ENCODE data around the gene ZBTB34.

Gene ZBTB34

GRCh38 chr9:126894052-126894603 lies 33.7 kb downstream of the ZBTB34 start:
- Histone ChIP-seq H3K9me3 (ENCODE audit: control insufficient read depth, insufficient read depth, low read length) (no peaks in the 10 kb centered on the region), H3K27ac (ENCODE audit: low read depth, low read length) (no peak overlapping the region), H3K27me3 (ENCODE audit: control insufficient read depth, insufficient read depth, low read length) (no peaks in the 10 kb centered on the region), H3K9ac (ENCODE audit: low read depth, low read length) (no peak overlapping the region), H3K4me3 (ENCODE audit: low read depth, low read length) (no peak overlapping the region), H3K36me3 (ENCODE audit: control insufficient read depth, insufficient read depth, low read length) (no peaks in the 10 kb centered on the region), H3K4me1 (ENCODE audit: control insufficient read depth, insufficient read depth, low read length) (no peaks in the 10 kb centered on the region)

GRCh38 chr9:126902210-126902609 lies 41.8 kb downstream of the ZBTB34 start:
- H3K27ac ChIP-seq (ENCODE audit: low read depth, low read length) = no peak overlapping the region
- no peak overlapping the region for H3K9ac ChIP-seq (ENCODE audit: low read depth, low read length)
- no peak overlapping the region for H3K4me3 ChIP-seq (ENCODE audit: low read depth, low read length)
- no peaks in the 10 kb centered on the region for H3K27me3 ChIP-seq (ENCODE audit: control insufficient read depth, insufficient read depth, low read length)
- no peaks in the 10 kb centered on the region for H3K36me3 ChIP-seq (ENCODE audit: control insufficient read depth, insufficient read depth, low read length)
- H3K9me3 ChIP-seq (ENCODE audit: control insufficient read depth, insufficient read depth, low read length) = no peaks in the 10 kb centered on the region
- H3K4me1 ChIP-seq (ENCODE audit: control insufficient read depth, insufficient read depth, low read length) = no peaks in the 10 kb centered on the region

DNA sequence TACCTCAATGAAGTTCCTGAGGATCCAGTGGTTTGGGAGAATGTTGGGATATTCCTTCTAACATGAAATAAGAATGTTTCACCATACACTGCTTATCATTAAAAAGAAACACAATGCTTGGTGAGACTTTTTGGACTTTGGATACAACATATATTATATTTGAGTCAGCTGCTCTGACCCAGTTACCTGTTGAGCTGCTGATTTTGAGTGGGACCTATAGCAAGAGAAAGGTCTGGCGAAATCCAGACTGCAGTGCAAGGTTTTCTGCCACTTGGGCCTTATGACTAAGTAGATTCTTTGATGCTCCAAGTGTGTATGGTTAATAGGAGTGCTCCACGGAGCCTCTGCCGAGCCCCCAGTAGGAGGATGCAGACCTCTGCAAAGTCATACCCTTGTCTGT lies 44.1 kb downstream of the ZBTB34 start:
- no peak overlapping the region for H3K27ac ChIP-seq (ENCODE audit: low read depth, low read length)
- no peaks in the 10 kb centered on the region for H3K36me3 ChIP-seq (ENCODE audit: control insufficient read depth, insufficient read depth, low read length)
- no peaks in the 10 kb centered on the region for H3K27me3 ChIP-seq (ENCODE audit: control insufficient read depth, insufficient read depth, low read length)
- no peak overlapping the region for H3K9ac ChIP-seq (ENCODE audit: low read depth, low read length)
- no peak overlapping the region for H3K4me3 ChIP-seq (ENCODE audit: low read depth, low read length)
- no peaks in the 10 kb centered on the region for H3K4me1 ChIP-seq (ENCODE audit: control insufficient read depth, insufficient read depth, low read length)
- H3K9me3 ChIP-seq (ENCODE audit: control insufficient read depth, insufficient read depth, low read length) = no peaks in the 10 kb centered on the region

- Histone ChIP-seq H3K9ac (ENCODE audit: low read depth, low read length) (no peak overlapping the region), H3K27me3 (ENCODE audit: control insufficient read depth, insufficient read depth, low read length) (no peaks in the 10 kb centered on the region), H3K4me3 (ENCODE audit: low read depth, low read length) (no peak overlapping the region)
Measured at GRCh38 chr9:126906091-126906490, 45.7 kb downstream of the ZBTB34 start.

DNA sequence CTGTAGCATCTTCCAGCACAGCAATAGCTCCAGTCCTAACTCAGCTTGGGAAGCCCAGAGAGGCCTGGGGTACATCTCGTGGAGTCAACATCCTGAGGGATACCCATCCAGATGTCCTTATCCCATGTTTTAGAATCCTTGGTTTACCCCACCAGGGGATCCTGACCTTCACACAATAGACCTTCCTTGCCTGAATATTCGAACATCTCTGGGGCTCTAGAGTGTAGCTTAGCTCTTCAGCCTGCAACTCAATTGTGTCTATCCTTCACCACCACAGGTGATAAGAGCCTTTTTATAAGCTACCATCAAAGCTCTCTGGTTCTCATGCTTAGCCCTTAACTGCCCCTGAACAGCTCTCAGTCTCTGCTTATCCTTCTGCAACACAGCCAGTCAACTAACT lies 46.6 kb downstream of the ZBTB34 start:
- Histone ChIP-seq H3K9ac (ENCODE audit: low read depth, low read length) (no peak overlapping the region), H3K4me1 (ENCODE audit: control insufficient read depth, insufficient read depth, low read length) (no peaks in the 10 kb centered on the region), H3K9me3 (ENCODE audit: control insufficient read depth, insufficient read depth, low read length) (no peaks in the 10 kb centered on the region), H3K27ac (ENCODE audit: low read depth, low read length) (no peak overlapping the region), H3K27me3 (ENCODE audit: control insufficient read depth, insufficient read depth, low read length) (no peaks in the 10 kb centered on the region), H3K4me3 (ENCODE audit: low read depth, low read length) (no peak overlapping the region), H3K36me3 (ENCODE audit: control insufficient read depth, insufficient read depth, low read length) (no peaks in the 10 kb centered on the region)

More at GRCh38 chr9:126906091-126906490, 45.7 kb downstream of the ZBTB34 start:
- Histone ChIP-seq H3K4me1 (ENCODE audit: control insufficient read depth, insufficient read depth, low read length) (no peaks in the 10 kb centered on the region), H3K9me3 (ENCODE audit: control insufficient read depth, insufficient read depth, low read length) (no peaks in the 10 kb centered on the region), H3K36me3 (ENCODE audit: control insufficient read depth, insufficient read depth, low read length) (no peaks in the 10 kb centered on the region), H3K27ac (ENCODE audit: low read depth, low read length) (no peak overlapping the region)

DNA sequence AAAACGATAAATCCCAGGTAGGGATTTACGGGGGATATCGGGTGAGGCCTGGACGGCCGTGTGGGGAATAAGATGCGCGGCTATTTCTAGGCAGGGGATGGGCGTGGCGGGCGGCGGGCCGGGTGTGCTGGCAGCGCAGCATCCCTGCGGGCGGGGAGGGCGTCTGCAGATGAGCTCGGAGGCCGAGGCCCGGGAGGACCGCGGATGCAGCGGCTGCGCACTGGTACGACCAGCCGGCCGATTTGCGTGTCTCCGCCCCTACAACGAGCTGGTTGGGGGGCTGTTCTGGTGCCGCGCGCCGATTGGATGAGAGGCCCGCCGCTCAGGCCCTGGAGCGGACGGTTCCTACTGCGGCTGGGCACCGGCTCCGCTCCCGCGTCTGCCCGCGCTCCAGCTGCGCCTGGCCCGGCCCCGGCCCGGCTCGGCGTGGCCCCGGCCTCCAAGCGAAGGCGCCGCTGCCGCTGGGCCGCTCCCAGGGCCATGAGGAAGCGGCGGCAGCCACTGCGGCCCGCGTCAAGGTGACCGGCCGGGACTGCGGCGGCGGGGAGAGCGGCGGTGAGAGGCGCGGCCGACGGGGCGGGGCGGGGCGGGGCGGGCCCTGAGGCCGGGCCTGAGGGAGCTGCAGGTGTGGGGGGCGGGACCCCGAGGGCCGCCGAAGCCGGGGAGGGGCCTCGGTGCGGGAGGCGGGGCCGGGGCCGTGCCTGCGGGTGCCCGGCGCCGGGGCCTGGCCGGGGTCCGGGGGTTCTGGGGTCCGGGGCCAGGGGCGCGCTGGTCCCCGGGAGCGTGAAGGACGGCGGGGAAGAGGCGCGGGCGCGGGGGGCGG lies 54.2 kb downstream of the ZBTB34 start, which contains the start of gene RALGPS1:
Gene RALGPS1, plus strand, starts transcription at position 325 of the 823 bp plus-strand sequence. CDS start 47,508 bp downstream, outside the sequence.
- H3K4me3 ChIP-seq (ENCODE audit: low read depth, low read length) = peak within 1 kb of the TSS; percentile 77
- no peaks in the 10 kb centered on the region for H3K9me3 ChIP-seq (ENCODE audit: control insufficient read depth, insufficient read depth, low read length)
- H3K27me3 ChIP-seq (ENCODE audit: control insufficient read depth, insufficient read depth, low read length) = peaks cover 10% of the 10 kb centered on the region
- H3K36me3 ChIP-seq (ENCODE audit: control insufficient read depth, insufficient read depth, low read length) = no peaks in the 10 kb centered on the region
- no peak within 1 kb of the TSS for H3K9ac ChIP-seq (ENCODE audit: low read depth, low read length)
- peaks cover 19% of the 10 kb centered on the region; the same call in 1 of the 2 replicates for H3K4me1 ChIP-seq (ENCODE audit: control insufficient read depth, insufficient read depth, low read length)
- H3K27ac ChIP-seq (ENCODE audit: low read depth, low read length) = peak within 1 kb of the TSS; percentile 78

- peaks cover 10% of the 10 kb centered on the region for H3K27me3 ChIP-seq (ENCODE audit: control insufficient read depth, insufficient read depth, low read length)
- no peaks in the 10 kb centered on the region for H3K36me3 ChIP-seq (ENCODE audit: control insufficient read depth, insufficient read depth, low read length)
- no peak overlapping the region for H3K9ac ChIP-seq (ENCODE audit: low read depth, low read length)
- H3K4me3 ChIP-seq (ENCODE audit: low read depth, low read length) = peak overlapping the region; percentile 77
- H3K9me3 ChIP-seq (ENCODE audit: control insufficient read depth, insufficient read depth, low read length) = no peaks in the 10 kb centered on the region
- H3K4me1 ChIP-seq (ENCODE audit: control insufficient read depth, insufficient read depth, low read length) = peaks cover 19% of the 10 kb centered on the region; the same call in 1 of the 2 replicates
- H3K27ac ChIP-seq (ENCODE audit: low read depth, low read length) = peak overlapping the region; percentile 27
Measured at GRCh38 chr9:126915281-126915816, 54.9 kb downstream of the ZBTB34 start.

GRCh38 chr9:126915846-126916543 lies 55.6 kb downstream of the ZBTB34 start:
- H3K4me3 ChIP-seq (ENCODE audit: low read depth, low read length) = peak overlapping the region; percentile 77
- H3K9me3 ChIP-seq (ENCODE audit: control insufficient read depth, insufficient read depth, low read length) = no peaks in the 10 kb centered on the region
- peaks cover 10% of the 10 kb centered on the region for H3K27me3 ChIP-seq (ENCODE audit: control insufficient read depth, insufficient read depth, low read length)
- H3K27ac ChIP-seq (ENCODE audit: low read depth, low read length) = no peak overlapping the region
- H3K36me3 ChIP-seq (ENCODE audit: control insufficient read depth, insufficient read depth, low read length) = no peaks in the 10 kb centered on the region
- H3K4me1 ChIP-seq (ENCODE audit: control insufficient read depth, insufficient read depth, low read length) = peaks cover 19% of the 10 kb centered on the region; the same call in 1 of the 2 replicates
- H3K9ac ChIP-seq (ENCODE audit: low read depth, low read length) = no peak overlapping the region

DNA sequence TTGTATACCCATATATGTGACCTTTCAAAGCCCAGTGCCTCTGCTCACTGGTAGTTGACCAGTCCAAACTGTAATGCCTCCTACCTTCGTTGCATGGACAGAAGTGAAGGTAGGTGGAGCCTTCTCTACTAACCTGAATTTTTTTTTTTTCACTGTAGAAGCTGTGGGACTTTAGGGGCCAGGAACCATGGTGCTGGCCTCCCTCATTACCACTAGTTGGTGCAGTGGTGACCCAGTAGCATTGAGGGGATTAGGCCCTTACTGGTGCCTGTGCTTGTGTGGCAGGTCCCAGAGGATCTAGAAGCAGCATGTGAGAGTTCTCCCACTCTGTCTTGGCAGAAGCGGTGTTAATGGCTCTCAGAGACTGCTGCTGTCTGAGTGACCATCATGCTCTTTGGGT lies 56.5 kb downstream of the ZBTB34 start:
- Histone ChIP-seq H3K27ac (ENCODE audit: low read depth, low read length) (no peak overlapping the region), H3K36me3 (ENCODE audit: control insufficient read depth, insufficient read depth, low read length) (no peaks in the 10 kb centered on the region), H3K27me3 (ENCODE audit: control insufficient read depth, insufficient read depth, low read length) (peaks cover 10% of the 10 kb centered on the region), H3K9me3 (ENCODE audit: control insufficient read depth, insufficient read depth, low read length) (no peaks in the 10 kb centered on the region), H3K4me3 (ENCODE audit: low read depth, low read length) (no peak overlapping the region), H3K9ac (ENCODE audit: low read depth, low read length) (no peak overlapping the region), H3K4me1 (ENCODE audit: control insufficient read depth, insufficient read depth, low read length) (peaks cover 19% of the 10 kb centered on the region; the same call in 1 of the 2 replicates)

DNA sequence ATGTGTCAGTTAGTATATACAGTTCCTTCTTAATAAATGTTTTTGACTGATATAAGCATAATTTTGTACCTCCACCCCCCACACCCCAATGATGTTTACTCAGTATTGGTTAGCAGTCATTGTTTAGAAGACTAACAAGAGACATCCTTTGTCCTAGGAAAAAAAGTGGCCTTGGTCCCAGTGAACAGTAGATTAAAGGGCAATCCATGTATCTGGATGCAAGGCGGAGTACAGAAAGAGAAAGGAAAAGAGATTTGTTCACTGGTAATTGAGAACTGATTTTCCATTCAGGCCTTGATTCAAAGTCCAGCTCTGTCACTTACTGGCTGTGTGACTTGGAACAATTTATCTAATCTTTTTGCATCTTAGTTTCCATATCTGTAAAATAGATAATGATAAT lies 58.8 kb downstream of the ZBTB34 start:
- Histone ChIP-seq H3K9me3 (ENCODE audit: control insufficient read depth, insufficient read depth, low read length) (no peaks in the 10 kb centered on the region), H3K4me3 (ENCODE audit: low read depth, low read length) (no peak overlapping the region), H3K4me1 (ENCODE audit: control insufficient read depth, insufficient read depth, low read length) (peaks cover 19% of the 10 kb centered on the region; the same call in 1 of the 2 replicates), H3K27me3 (ENCODE audit: control insufficient read depth, insufficient read depth, low read length) (no peaks in the 10 kb centered on the region; the same call in 1 of the 2 replicates), H3K9ac (ENCODE audit: low read depth, low read length) (no peak overlapping the region), H3K27ac (ENCODE audit: low read depth, low read length) (no peak overlapping the region), H3K36me3 (ENCODE audit: control insufficient read depth, insufficient read depth, low read length) (no peaks in the 10 kb centered on the region)
